Ureter (tissue), 1 donor: ENCODE measurements around the gene SLMAP. TPM values are rescaled to one million over a fixed set of nuclear protein-coding genes. Genes with fewer than 3 reads are reported as not detected.

Source experiments
- DNase-seq: peaks from one replicate; pipeline ENCODE4 v3.0.0-alpha.2; 2020; ENCODE audit warnings: low spot score
- total RNA-seq: library from RNA; stranded (reverse); gene quantifications from one replicate; pipeline ENCODE4 v1.2.4, GENCODE V29; 2023
- donor health status: DM: yes; HTN: yes; CAD: no.

SLMAP gene
- total RNA-seq, 1 donor from 2014 or later = 159 TPM

GRCh38 chr3:57961828-57962447 is 205.8 kb downstream of the SLMAP start:
- no peak for DNase-seq

GRCh38 chr3:57962448-57962834 is 206.3 kb downstream of the SLMAP start:
- no peak for DNase-seq

GRCh38 chr3:57963811-57964346 is 207.8 kb downstream of the SLMAP start:
- no peak for DNase-seq

- no peak for DNase-seq
Measured at GRCh38 chr3:57966829-57967228, 210.7 kb downstream of the SLMAP start.

GRCh38 chr3:57967590-57967989 is 211.5 kb downstream of the SLMAP start:
- no peak for DNase-seq

- no peak for DNase-seq
Measured at GRCh38 chr3:57968501-57968900, 212.4 kb downstream of the SLMAP start.

- DNase-seq = peak; percentile 82
Measured at GRCh38 chr3:57971975-57972374, 215.9 kb downstream of the SLMAP start.

- peak; percentile 62 for DNase-seq
Measured at GRCh38 chr3:57972531-57973111, 216.5 kb downstream of the SLMAP start.

- DNase-seq = no peak
Measured at GRCh38 chr3:57973715-57974477, 217.8 kb downstream of the SLMAP start.

- DNase-seq = no peak
Measured at GRCh38 chr3:57974796-57975388, 218.8 kb downstream of the SLMAP start.

GRCh38 chr3:57977818-57978235 is 221.7 kb downstream of the SLMAP start:
- no peak for DNase-seq

GRCh38 chr3:57978316-57978715 is 222.2 kb downstream of the SLMAP start:
- no peak for DNase-seq

Other genes starting within 250 kb of the SLMAP start
- 0.70 TPM for gene DNAH12, start 212.0 kb upstream of the SLMAP start, total RNA-seq
- 28.6 TPM for gene PDE12, start 200.0 kb upstream of the SLMAP start, total RNA-seq
- gene ARF4, start 159.0 kb upstream of the SLMAP start, total RNA-seq = 130 TPM
- gene DENND6A, start 63.2 kb upstream of the SLMAP start, total RNA-seq = 50.9 TPM